ENCODE data around the gene GPA33.

Gene GPA33

GRCh38 chr1:167132301-167133010 lies 42.3 kb upstream of the GPA33 start:
- DNase-seq (ENCODE audit: low read depth, low spot score) = no peak
- Histone ChIP-seq H3K9me3 (ENCODE audit: low read depth, low read length) (no peaks in the 10 kb centered on the region), H3K9ac (ENCODE audit: insufficient read length) (no peak overlapping the region), H3K27ac (no peak overlapping the region), H3K4me3 (no peak overlapping the region), H3K36me3 (ENCODE audit: insufficient read depth, low read length) (no peaks in the 10 kb centered on the region)
- TF ChIP-seq POLR2AphosphoS5 (IDR thresholded peaks at IDR 0.05; ENCODE audit: borderline replicate concordance, low read depth, low read length) (no peak), EZH2 (IDR thresholded peaks at IDR 0.05) (no peak), FOXP2 (optimal IDR thresholded peaks at IDR 0.05; ENCODE audit: control extremely low read depth, extremely low read length, insufficient read depth) (no peak)

GRCh38 chr1:167130829-167131510 lies 40.8 kb upstream of the GPA33 start:
- Histone ChIP-seq H3K9ac (ENCODE audit: insufficient read length) (no peak overlapping the region), H3K27ac (no peak overlapping the region), H3K4me3 (no peak overlapping the region), H3K36me3 (ENCODE audit: insufficient read depth, low read length) (no peaks in the 10 kb centered on the region), H3K9me3 (ENCODE audit: low read depth, low read length) (no peaks in the 10 kb centered on the region)
- TF ChIP-seq EZH2 (IDR thresholded peaks at IDR 0.05) (no peak), POLR2AphosphoS5 (IDR thresholded peaks at IDR 0.05; ENCODE audit: borderline replicate concordance, low read depth, low read length) (no peak), FOXP2 (optimal IDR thresholded peaks at IDR 0.05; ENCODE audit: control extremely low read depth, extremely low read length, insufficient read depth) (no peak)
- DNase-seq (ENCODE audit: low read depth, low spot score) = no peak

- no peak overlapping the region for H3K9ac ChIP-seq (ENCODE audit: insufficient read length)
These were observed 38.4 kb upstream of the GPA33 start for GRCh38 chr1:167128261-167129227.

GRCh38 chr1:167127661-167128060 lies 37.5 kb upstream of the GPA33 start:
- Histone ChIP-seq H3K27ac (no peak overlapping the region), H3K9ac (ENCODE audit: insufficient read length) (no peak overlapping the region), H3K9me3 (ENCODE audit: low read depth, low read length) (no peaks in the 10 kb centered on the region), H3K36me3 (ENCODE audit: insufficient read depth, low read length) (no peaks in the 10 kb centered on the region), H3K4me3 (no peak overlapping the region)
- TF ChIP-seq POLR2AphosphoS5 (IDR thresholded peaks at IDR 0.05; ENCODE audit: borderline replicate concordance, low read depth, low read length) (no peak), FOXP2 (optimal IDR thresholded peaks at IDR 0.05; ENCODE audit: control extremely low read depth, extremely low read length, insufficient read depth) (no peak), EZH2 (IDR thresholded peaks at IDR 0.05) (no peak)
- DNase-seq (ENCODE audit: low read depth, low spot score) = no peak

More at GRCh38 chr1:167128261-167129227, 38.4 kb upstream of the GPA33 start:
- no peak overlapping the region for H3K27ac ChIP-seq
- H3K36me3 ChIP-seq (ENCODE audit: insufficient read depth, low read length) = no peaks in the 10 kb centered on the region
- no peaks in the 10 kb centered on the region for H3K9me3 ChIP-seq (ENCODE audit: low read depth, low read length)
- no peak for DNase-seq (ENCODE audit: low read depth, low spot score)
- TF ChIP-seq EZH2 (IDR thresholded peaks at IDR 0.05) (no peak), POLR2AphosphoS5 (IDR thresholded peaks at IDR 0.05; ENCODE audit: borderline replicate concordance, low read depth, low read length) (no peak)
- H3K4me3 ChIP-seq = no peak overlapping the region

GRCh38 chr1:167127236-167127635 lies 37.1 kb upstream of the GPA33 start:
- H3K9ac ChIP-seq (ENCODE audit: insufficient read length) = no peak overlapping the region
- H3K27ac ChIP-seq = no peak overlapping the region
- no peak for TF ChIP-seq FOXP2 (optimal IDR thresholded peaks at IDR 0.05; ENCODE audit: control extremely low read depth, extremely low read length, insufficient read depth)
- TF ChIP-seq EZH2 (IDR thresholded peaks at IDR 0.05) = no peak
- no peak for TF ChIP-seq POLR2AphosphoS5 (IDR thresholded peaks at IDR 0.05; ENCODE audit: borderline replicate concordance, low read depth, low read length)
- DNase-seq (ENCODE audit: low read depth, low spot score) = no peak
- no peak overlapping the region for H3K4me3 ChIP-seq
- no peaks in the 10 kb centered on the region for H3K9me3 ChIP-seq (ENCODE audit: low read depth, low read length)
- H3K36me3 ChIP-seq (ENCODE audit: insufficient read depth, low read length) = no peaks in the 10 kb centered on the region

- Histone ChIP-seq H3K27ac (no peak overlapping the region), H3K4me3 (no peak overlapping the region), H3K36me3 (ENCODE audit: insufficient read depth, low read length) (no peaks in the 10 kb centered on the region), H3K9me3 (ENCODE audit: low read depth, low read length) (no peaks in the 10 kb centered on the region), H3K9ac (ENCODE audit: insufficient read length) (no peak overlapping the region)
- DNase-seq (ENCODE audit: low read depth, low spot score) = no peak
- no peak for TF ChIP-seq POLR2AphosphoS5 (IDR thresholded peaks at IDR 0.05; ENCODE audit: borderline replicate concordance, low read depth, low read length)
- TF ChIP-seq FOXP2 (optimal IDR thresholded peaks at IDR 0.05; ENCODE audit: control extremely low read depth, extremely low read length, insufficient read depth) = no peak
- no peak for TF ChIP-seq EZH2 (IDR thresholded peaks at IDR 0.05)
These were observed 36.6 kb upstream of the GPA33 start for GRCh38 chr1:167126811-167127210.

GRCh38 chr1:167126317-167126716 lies 36.1 kb upstream of the GPA33 start:
- no peak for DNase-seq (ENCODE audit: low read depth, low spot score)
- no peak for TF ChIP-seq EZH2 (IDR thresholded peaks at IDR 0.05)
- Histone ChIP-seq H3K9ac (ENCODE audit: insufficient read length) (no peak overlapping the region), H3K27ac (no peak overlapping the region), H3K36me3 (ENCODE audit: insufficient read depth, low read length) (no peaks in the 10 kb centered on the region), H3K4me3 (no peak overlapping the region), H3K9me3 (ENCODE audit: low read depth, low read length) (no peaks in the 10 kb centered on the region)

- no peak for DNase-seq (ENCODE audit: low read depth, low spot score)
- Histone ChIP-seq H3K9me3 (ENCODE audit: low read depth, low read length) (no peaks in the 10 kb centered on the region), H3K9ac (ENCODE audit: insufficient read length) (no peak overlapping the region), H3K36me3 (ENCODE audit: insufficient read depth, low read length) (no peaks in the 10 kb centered on the region), H3K27ac (no peak overlapping the region), H3K4me3 (no peak overlapping the region)
- no peak for TF ChIP-seq FOXP2 (optimal IDR thresholded peaks at IDR 0.05; ENCODE audit: control extremely low read depth, extremely low read length, insufficient read depth)
- no peak for TF ChIP-seq EZH2 (IDR thresholded peaks at IDR 0.05)
- TF ChIP-seq POLR2AphosphoS5 (IDR thresholded peaks at IDR 0.05; ENCODE audit: borderline replicate concordance, low read depth, low read length) = no peak
These were observed 32.4 kb upstream of the GPA33 start for GRCh38 chr1:167122568-167122967.
